GM21529 (cell line): Measurements from ENCODE around the gene HECTD3.
"Not testable (repeated sequence)": the region's sequence is repeated elsewhere in the genome, so short reads cannot be mapped to it uniquely, and the experiment has no call there.

Experiments used
- ATAC-seq: cut with Tn5 transposase; IDR thresholded peaks from one replicate; pipeline ENCODE4 v1.9.1; 2021; ENCODE audit not compliant: unreplicated experiment

Gene HECTD3

DNA sequence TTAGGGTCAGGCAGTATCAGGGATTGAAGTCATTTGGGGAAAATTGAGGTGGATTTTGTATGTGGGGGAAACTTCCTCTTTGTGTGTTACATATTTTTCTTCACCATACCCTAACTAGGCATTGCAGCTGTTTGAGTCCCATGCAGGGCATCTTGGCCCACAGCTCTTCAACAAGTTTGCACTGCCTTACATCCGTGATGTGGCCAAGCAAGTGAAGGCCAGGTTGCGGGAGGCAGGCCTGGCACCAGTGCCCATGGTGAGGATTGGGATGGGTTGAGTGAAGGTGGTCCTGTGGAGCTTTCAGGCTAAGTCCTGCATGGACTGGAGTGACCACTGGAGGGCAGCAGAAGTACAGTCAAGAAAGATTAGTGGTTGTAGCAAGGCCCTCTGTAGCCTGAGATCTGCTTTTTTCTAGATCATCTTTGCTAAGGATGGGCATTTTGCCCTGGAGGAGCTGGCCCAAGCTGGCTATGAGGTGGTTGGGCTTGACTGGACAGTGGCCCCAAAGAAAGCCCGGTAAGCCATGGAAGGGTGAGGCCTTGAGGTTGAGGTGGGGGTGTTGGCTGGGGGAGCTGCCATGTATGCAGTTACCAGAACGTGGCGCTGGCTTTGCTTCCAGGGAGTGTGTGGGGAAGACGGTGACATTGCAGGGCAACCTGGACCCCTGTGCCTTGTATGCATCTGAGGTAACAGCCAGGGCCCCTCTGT lies 3.4 kb upstream of the HECTD3 start:
- ATAC-seq: no peak

- no peak for ATAC-seq
Observed at GRCh38 chr1:45013551-45014209, 2.6 kb upstream of the HECTD3 start.

DNA sequence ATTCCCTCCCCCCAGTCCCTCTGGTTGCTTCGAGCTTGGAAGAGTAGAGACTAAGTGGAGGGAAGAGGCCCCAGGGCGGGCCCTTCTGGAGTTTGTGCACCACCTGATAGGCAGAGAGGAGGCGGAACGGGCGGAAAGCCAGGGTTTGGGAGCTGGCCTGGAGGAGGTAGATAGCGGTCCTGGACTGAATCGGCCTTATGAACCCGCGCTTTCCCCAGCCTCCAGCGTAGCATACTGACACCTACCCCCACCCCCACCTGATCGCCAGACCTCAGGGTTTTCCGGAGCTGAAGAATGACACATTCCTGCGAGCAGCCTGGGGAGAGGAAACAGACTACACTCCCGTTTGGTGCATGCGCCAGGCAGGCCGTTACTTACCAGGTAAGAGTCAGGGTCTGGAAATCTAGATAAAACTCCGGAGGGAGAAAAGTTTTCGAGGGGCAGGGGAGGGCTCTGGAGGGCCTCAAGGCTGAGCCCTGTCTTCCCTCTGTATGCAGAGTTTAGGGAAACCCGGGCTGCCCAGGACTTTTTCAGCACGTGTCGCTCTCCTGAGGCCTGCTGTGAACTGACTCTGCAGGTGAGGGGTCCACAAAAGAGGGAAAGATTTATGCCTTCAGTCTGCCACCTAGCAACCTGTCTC lies 1.6 kb upstream of the HECTD3 start:
- ATAC-seq: no peak

DNA sequence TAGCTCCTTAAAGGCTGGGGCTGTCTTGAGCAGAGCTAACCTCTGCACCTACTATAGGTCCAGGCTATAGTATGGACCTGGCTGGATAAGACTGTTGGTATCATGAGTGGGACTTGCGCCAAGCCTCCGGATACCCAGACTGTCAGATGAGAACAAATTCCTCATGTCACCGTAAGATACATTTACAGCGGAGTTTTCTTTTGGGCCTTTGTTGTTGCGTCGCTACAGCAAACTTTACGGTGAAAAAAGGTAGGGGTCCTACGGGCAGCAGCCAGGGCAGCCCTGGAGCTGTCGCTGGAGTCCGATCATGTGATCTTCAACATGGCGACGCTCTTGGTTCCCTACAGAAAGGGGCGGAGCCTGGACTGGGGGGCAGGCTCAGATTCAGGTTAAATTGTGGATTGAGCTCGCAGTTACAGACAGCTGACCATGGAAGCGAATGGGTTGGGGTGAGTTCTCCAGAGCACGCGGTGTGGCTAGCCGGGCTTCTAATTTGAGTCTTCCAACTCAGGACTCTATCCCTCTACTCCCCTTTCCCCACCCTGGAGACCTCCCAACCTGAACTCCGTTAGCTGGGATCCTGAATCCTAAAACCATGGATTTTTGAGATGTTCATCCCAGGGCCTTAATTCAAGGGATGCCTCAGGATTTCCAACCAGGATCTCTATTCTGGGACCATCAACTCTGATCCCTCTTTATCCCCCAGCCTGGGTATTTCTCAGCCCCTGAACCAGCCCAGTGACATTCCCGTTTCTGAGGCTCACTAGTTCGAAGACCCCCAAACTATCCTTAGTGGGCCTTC lies 914 bp upstream of the HECTD3 start, which contains the start of gene UROD:
Gene UROD (plus strand): TSS at position 418 of the 802 bp plus-strand sequence. CDS start 12 bp downstream, at position 430.
- peak; percentile 60 for ATAC-seq

GRCh38 chr1:45009956-45010854 lies 919 bp downstream of the HECTD3 start:
- no peak for ATAC-seq

- ATAC-seq: no peak
Observed at GRCh38 chr1:45009296-45009865, 1.7 kb downstream of the HECTD3 start.

DNA sequence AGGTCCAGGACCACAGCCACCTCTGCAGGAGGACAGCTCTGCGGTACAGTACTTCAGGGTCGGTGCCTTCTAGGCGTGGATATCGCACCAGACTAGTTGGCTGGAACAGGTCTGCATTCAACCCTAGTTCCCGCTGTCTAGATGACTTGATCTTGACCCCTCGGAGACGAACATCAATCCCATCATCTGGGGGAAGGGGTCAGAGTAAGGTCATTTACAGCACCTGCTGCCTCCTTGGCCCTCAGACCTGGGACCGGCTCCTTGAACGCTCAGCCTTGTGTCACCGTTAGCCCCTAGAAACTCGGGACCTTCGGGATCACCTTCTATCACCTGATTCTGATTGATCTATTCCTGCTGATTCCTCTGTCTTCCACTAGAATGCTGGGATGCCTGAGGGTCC lies 2.6 kb downstream of the HECTD3 start:
- ATAC-seq: no peak

- no peak for ATAC-seq
Observed at GRCh38 chr1:45008076-45008475, 3.0 kb downstream of the HECTD3 start.

DNA sequence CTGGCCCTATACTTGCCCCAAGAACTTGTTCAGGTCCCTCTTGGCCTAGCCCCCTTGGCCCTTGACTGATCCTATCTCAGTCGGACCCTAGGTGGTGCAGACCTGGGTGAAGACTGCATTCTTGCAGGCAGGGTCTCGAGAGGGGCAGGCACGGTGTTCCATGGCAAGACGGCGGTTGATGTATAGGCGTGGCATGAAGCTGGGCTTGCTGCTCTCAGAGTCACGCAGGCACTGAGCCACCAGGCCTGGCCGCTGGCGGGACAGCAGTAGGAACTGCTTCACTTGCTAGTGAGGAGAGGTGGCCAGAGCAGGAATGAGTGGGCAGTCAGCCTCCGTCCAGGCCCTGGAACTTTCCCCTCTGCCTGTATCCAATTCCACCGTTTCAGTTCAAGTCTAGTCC lies 3.8 kb downstream of the HECTD3 start:
- ATAC-seq: no peak

- no peak for ATAC-seq
Observed at GRCh38 chr1:45005761-45006160, 5.4 kb downstream of the HECTD3 start.

DNA sequence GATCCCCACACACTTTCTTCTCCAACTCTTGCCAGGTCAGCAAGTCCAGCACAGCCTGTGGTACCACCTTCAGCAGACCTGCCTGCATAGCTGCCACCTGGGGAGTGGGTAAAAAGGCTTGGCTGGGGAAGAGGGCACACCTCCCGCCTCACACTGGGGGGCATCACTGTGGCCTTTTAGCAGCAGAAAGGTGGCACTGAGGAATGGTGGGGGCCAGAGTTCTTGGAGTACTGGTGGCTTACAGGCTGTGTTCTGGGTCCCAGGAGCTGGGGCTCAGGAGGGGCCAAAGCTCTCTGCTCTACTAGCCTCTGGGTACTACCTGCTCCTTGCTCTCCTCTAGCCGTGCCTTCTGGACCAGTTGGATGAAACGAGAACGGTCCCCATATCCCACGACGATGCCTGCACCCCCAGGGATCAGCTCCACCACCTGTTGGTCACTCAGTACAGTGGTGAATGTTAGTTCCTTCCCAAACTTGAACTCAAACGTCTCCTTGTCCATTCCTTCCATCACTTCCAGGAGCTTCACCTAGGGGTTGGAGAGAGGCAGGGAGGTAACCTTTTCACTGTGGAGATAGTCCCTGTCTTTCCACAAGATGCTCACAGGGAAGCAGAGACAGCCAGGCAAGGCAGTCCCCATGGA lies 6.7 kb downstream of the HECTD3 start:
- no peak for ATAC-seq

DNA sequence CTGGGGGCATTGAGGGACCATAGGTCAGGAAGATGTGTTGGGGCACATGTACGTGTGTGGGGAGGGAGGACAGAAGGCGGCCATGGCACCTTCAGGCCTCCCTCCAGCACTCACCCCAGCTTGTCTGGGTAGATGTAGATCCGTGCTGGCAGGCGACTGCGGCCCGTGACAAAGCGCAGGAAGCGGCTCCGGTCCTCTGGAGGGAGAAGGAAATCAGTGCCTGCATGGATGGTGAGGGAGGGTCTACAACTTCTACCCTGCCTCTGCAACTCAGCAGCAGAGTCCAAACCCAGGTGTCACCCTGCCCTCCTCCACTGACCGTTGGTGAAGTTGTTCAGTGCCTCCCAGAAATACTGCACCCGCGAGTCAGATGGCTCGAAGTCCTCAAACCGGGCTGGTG lies 7.4 kb downstream of the HECTD3 start:
- ATAC-seq: no peak

- no peak for ATAC-seq
Observed at GRCh38 chr1:45002650-45003645, 8.2 kb downstream of the HECTD3 start.

DNA sequence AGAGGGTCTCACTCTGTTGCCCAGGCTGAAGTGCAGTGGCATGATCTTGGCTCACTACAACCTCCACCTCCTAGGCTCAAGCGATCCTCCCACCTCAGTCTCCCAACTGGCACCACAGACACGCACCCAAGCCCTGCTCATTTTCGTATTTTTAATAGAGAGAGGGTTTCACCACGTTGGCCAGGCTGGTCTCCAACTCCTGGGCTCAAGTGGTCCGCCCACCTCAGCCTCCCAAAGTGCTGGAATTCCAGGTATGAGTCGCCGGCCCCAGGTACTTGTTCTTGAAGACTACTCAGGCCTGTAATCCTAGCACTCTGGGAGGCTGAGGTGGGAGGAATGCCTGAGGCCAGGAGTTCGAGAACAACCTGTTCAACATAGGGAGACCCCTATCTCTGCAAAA lies 9.5 kb downstream of the HECTD3 start:
- not testable (repeated sequence) for ATAC-seq

- no peak for ATAC-seq
Observed at GRCh38 chr1:45001011-45001481, 10.1 kb downstream of the HECTD3 start.

- no peak for ATAC-seq
Observed at GRCh38 chr1:44999232-44999631, 11.9 kb downstream of the HECTD3 start.

- no peak for ATAC-seq
Observed at GRCh38 chr1:44995467-44996238, 15.5 kb downstream of the HECTD3 start.
